HG03097 (cell line): Measurements from ENCODE around the gene TLDC2.
"Not testable (repeated sequence)": the region's sequence is repeated elsewhere in the genome, so short reads cannot be mapped to it uniquely, and the experiment has no call there.

ENCODE experiments used
- ATAC-seq: cut with Tn5 transposase; IDR thresholded peaks from one replicate; pipeline ENCODE4 v1.9.1; 2021; ENCODE audit not compliant: unreplicated experiment, low FRiP score

The TLDC2 gene

DNA sequence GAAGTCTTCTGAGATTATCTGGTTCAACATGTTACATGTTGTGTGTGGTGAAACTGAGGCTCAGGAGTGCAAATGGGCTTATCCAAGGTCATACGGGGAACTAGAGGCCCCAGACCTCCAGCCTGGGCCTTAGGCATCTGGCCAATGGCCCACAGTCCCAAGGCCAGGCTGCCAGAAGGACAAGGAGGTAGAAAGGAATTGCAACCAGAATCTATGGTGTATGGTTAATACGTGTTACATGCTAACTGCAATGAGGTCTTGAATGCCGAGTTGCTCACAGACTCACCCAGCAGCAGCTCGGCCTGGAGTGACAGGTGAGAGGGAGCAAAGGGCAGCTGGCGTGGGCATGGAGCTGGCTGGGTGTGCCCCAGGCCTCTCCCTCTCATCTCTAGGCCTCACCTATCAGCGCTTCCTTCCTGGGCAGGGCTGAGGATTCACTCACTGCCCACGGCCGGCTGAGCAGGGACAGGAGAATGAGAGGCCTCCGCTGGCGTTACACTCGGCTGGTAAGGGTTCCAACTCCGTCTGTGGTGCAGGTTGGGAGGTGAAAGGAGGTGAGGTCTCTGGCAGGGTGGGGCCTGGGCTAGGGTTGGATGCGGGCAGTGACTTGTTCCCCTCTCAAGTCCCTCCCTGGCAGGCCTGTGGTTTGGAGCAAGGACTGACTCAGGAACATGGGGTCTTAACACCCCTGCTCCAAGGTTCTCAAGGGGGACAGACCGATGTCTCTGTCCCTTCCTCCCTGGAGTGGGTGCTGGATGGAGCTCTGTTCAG lies at the start of gene TLDC2:
Gene TLDC2 (plus strand): TSS at position 437 of the 771 bp plus-strand sequence. CDS start 37 bp downstream, at position 474.
- no peak for ATAC-seq

DNA sequence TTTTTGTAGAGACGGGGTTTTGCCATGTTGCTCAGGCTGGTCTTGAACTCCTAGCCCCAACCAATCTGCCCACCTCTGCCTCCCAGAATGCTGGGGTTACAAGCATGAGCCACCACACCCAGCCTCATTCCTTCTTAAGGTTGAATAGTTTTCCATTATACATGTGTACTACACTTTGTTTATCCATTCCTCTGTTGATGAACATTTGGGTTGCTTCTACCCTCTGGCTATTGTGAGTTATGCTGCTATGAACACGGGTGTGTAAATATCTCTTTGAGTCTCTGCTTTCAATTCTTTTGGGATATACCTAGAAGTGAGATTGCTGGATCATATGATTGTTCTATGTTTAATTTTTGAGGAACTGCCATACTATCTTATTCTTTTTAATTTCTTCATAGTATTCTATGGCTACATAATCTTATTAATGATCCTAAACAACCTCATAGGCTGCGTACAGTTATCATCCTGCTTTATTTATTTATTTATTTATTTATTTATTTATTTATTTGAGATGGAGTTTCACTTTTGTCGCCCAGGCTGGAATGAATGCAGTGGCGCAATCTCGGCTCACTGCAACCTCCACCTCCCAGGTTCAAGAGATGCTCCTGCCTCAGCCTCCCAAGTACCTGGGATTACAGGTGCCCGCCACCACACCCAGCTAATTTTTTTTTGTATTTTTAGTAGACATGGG lies 49.2 kb upstream of the TLDC2 start:
- no peak for ATAC-seq

DNA sequence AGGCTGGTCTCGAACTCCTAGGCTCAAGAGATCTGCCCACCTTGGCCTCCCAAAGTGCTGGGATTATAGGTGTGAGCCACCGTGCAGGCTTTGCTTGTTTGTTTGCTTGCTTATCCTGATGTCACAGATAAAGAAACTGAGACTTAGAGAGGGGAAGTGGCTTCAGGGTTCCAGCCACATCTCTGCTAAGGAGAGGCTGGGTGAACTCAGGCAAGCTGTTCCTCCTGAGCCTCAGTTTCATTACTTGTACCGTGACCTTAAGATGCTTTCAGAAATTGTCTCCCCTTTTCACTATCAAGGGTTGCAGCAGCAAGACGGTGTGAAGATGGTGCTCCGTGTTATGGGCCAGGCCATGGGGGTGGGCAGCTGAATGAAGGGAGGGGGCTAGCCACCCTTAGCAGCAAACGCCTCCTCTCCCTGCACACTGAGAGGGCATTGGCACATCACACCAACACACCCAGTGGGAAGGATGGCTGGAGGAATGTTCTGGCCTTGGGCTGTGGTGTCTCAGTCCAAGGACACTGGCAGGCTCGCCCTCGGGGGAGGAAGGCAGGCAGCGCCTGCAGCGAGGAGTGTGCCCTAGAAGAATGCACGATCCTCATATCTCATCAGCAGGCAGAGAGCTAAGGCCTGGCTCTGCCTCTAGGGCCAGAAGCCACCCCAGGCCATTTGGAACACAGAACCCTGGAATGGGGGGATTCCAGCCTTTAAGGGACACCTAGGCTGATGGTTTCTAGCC lies 48.2 kb upstream of the TLDC2 start:
- peak; percentile 81 for ATAC-seq

DNA sequence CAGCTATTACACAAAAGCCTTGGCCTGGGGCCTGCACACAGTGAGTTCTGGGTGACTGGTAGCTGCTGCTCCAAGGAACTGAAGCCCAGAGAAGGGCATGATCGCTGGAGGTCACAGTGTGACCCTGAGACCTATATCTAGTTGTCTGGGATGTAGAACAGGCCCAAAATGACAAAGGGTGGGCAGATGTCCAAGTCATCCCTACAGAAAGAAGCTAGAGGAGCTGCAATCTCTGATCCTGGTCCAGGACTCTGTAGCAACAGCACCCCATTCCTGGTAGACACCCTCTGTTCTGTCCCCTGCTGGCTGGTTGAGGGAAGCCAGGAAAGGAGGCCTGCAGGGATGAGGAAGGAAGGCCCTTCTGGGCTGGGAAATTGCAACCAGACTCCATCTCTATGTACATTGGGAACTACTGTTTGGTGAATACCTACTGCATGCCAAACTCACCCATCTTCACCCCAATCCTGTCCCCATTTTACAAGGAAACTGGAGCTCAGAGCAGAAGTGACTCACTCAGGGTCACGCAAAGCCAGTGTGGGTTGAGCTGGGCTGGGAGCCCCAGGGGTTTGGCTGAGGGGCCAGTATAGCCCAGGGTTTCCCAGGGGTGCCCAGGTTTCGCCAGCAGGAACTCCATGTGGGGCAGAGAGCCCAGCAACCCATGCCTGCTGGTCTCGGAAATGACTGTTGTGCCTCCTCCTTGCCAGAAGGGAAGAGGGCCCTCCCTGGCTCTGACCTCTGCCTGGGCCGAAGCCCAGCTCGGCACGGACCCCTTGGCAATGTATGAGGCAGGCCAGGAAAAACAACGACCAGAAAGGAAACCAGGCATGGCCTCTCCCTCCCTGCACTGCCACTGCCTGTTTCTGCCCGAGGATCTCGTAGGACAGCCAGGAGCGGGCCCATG lies 44.9 kb upstream of the TLDC2 start:
- ATAC-seq = no peak

DNA sequence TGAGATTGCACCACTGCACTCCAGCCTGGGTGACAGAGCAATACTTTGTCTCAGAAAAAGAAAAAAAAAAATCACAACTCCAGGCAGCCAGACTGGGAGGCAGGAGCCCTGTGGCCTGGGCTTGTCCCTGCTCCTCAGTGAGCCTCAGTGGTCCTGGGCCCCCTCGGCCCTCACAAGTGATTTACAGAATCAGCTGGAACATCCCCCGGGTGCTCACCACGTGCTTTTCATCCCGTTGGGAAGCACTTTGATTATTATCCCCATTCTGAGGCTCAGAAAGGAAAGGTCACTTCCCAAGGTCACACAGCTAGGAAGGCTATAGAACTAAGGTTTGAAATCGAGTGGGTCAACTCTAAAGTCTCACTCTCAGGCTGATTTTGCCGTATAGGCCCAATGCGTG lies 43.1 kb upstream of the TLDC2 start:
- ATAC-seq = no peak

DNA sequence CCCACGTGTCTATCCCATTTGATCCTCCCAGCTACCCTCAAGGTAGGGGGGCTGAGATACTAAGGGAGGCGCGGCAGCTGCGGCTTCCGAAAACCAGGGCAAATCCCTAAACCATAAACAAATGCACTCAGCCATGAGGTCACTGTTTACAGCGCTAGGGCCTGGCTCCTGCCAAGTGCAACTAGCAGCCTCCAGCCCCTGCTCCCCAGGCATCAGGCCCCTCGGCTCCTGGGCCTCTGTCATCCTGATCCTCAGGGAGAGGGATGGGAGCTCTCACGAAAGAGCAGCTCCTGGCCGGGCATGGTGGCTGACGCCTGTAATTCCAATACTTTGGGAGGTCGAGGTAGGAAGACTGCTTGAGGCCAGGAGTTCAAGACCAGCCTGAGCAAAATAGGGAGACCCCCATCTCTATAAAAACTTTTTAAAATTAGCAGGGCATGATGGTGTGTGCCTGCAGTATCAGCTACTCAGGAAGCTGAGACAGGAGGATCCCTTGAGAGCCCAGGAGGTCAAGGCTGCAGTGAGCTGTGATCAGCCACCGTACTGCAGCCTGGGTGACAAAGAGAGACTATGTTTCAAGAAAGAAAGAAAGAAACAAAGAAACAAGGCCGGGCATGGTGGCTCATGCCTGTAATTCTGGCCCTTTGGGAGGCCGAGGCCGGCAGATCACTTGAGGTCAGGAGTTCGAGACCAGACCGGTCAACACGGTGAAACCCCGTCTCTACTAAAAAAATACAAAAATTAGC lies 42.5 kb upstream of the TLDC2 start:
- ATAC-seq = no peak

DNA sequence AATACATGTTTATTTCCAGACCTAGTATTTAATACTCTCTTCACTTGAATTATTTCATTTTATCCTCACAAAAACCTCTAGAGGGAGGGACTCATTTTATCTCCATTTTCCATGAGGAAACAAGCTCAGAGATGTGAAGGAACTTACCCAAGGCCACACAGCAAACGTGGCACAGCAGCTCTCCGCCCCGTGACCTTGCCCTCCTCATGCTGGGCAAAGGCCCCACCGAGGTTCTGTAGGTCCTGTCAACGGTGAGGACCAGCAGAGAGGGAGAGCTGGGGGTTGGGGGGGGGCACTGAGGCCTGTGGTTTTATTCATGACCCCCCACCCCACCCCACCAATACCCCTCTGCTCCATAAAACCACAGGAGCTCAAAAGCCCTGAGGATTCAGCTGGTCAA lies 40.9 kb upstream of the TLDC2 start:
- ATAC-seq = no peak

DNA sequence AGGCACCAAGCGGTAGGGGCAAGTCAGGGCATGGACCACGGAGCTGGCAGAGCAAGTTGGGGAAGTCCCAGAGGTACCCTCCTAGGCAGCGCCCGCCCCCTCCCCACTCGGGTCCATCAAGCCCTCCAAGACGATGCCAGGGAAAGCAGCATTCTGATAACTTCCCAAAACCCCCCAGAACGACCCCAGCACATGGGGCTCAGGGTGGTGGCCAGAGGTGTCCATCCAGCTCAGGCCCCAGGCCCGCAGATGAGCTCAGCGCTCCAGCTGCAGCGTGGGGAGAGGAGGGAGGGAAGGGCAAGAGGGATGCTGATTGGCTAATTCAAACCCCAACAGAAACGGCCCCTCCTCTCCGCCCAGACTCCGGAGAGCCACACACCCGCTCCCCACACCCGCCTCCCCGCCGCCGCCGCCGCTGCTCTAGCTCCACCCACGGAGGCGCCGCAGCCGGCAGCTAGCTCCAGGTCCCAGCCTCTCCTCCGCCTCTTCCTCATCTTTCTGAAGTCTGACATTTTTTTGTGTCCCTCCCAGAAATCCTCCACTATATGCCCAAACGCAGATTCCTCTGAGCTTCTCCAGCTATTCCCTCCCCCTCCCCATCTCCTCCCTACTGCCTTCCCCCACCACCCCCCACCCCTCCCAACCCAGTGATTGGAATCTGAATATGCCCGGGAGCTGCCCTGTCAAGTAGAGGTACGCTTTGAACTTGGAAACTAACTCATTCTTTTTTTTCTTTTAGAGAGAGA lies 40.3 kb upstream of the TLDC2 start:
- ATAC-seq = peak; percentile 65

DNA sequence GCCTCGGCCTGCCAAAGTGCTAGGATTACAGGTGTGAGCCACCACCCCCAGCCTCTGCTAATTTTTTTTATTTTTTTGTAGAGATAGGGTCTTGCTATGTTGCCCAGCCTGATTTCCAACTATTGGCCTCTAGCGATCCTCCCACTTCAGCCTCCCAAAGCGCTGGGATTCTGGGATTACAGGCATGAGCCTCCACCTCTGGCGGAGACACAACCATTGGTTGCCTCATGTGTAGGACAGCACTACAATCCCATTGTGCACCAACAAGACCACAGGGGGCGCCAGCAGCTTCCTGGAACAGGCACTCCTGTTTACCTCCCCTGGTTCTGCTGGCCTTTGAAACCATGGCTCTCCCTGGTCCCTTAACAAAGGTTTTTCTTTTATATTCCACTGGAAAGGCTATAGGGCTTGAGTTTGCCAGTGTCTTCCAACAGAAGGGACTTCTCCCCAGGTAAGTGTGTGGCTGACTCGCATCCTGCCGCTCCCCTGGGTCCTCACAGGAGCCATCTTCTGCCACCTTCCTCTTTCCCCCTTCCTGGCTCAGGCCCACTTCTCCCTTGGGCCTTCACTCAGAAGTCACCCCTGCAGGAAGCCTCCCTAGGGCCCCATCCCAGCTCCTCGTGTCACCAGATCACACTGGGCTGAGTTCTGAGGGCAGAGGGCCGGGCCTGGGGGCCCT lies 39.2 kb upstream of the TLDC2 start:
- ATAC-seq = no peak

DNA sequence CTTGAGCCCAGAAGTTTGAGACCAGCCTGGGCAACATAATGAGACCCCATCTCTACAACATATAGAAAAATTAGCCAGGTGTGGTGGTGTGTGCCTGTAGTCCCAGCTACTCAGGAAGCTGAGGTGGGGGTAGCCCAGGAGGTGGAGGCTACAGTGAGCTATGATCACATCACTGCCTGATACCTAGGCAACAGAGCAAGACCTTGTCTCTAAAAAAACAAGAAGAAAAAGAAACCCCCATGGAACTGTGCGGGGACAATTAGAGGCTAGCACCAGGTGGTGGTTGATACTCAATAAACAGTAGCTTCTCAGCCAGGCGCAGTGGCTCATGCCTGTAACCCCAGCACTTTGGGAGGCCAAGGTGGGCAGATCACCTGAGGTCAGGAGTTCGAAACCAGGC lies 37.6 kb upstream of the TLDC2 start:
- ATAC-seq = not testable (repeated sequence)

DNA sequence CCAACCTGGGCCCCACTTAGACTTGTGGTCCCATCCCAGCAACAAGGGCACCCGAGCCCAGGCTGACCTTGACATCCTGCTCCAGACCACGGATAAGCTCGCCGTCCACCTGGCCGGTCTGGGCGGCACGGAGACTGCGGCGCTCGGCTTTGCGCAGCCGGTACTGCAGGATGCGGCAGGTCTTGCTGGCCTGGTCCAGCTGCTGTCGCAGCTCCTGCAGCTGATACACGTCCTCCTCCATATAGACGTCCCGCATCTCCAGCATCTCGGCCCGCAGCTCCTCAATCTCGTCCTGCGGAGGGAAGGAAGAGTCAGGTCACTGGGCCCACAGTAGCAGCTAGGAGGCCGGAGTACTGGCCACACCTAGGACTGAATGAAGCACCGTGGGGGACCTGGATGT lies 36.8 kb upstream of the TLDC2 start:
- ATAC-seq = no peak

DNA sequence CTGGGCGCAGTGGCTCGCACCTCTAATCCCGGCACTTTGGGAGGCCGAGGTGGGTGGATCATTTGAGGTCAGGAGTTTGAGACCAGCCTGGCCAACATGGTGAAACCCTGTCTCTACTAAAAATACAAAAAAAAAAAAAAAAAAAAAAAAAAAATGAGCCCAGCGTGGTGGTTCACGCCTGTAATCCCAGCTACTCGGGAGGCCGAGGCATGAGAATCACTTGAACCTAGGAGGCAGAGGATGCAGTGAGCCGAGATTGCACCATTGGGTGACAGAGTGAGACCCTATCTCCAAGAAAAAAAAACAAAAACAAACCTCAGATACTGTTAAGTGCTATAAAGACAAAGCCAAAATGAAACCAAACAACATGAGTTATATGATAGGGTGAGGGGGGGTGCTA lies 34.9 kb upstream of the TLDC2 start:
- not testable (repeated sequence) for ATAC-seq

DNA sequence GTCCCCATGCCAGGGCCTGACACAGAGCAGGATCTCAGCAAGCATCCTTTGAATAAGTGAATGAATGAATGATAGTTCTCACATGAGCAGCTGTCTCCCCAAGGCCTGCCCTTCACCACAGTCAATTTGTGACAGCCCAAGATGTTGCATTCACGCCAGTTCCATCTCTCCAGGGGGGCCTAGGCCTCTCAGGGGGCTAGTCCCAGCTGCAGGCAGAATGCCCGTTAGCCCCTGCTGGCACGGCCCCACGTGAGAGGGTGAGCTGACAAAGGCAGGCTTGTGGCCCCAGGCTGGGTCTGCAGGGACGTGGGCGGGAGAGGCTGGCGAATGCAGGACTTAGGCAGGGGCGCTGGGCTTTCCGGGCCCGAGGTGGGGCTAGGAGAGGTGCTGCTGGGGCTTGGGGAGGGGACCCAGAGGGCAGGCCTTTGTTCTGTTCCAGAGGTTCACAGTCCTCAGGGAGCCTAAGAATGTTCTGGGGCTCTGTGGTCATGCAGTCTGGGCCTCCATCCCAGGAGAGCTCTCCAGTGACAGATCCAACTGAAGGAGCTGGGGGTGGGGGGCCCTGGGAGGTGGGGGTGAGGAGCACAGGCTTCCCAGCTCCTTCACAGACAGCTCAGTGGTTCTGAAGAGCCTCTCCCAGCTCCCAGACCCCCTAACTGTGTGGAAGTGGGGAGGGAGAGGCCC lies 30.5 kb upstream of the TLDC2 start:
- ATAC-seq = no peak

DNA sequence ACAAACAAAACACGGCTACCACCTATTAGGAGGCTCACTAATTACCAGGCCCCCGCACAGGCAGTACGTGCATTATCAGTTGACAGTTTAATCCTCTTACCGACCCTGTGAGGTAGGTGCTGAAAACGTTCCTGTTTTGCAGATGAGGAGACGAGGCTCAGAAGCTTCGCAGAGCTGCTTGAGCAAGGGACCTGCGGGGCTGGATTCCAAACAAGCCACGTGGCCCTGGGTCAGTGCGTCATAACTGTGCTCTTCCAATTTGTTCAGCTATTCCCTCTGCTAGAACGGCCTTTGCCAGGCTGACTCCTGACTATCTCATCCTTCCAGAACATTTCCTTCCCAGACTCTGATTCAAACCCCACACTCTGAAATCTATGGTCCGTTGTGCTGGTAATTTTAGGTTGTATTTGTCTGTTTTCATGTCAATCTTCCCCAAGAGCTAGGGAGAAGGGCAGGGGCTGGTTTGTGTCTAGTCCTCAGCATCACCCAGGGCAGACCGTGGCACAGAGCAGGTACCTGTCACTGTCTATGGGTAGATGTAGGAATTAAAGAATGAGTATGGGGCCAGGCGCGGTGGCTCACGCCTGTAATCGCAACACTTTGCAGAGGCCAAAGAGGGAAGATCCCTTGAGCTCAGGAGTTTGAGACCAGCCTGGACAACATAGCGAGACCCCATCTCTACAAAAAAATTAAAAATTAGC lies 28.8 kb upstream of the TLDC2 start:
- no peak for ATAC-seq

DNA sequence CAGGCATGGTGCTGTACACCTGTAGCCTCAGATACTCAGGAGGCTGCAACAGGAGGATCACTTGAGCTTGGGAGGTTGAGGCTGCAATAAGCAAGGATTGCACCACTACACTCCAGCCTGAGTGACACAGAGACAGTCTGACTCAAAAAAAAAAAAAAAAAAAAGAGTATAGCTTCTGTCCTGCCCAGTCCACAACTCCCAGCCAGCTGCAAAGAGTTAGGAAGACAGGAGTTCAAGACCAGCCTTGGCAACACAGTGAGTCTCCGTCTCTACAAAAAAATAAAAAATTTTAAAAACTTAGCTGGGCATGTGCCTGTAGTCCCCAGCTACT lies 28.3 kb upstream of the TLDC2 start:
- no peak for ATAC-seq

DNA sequence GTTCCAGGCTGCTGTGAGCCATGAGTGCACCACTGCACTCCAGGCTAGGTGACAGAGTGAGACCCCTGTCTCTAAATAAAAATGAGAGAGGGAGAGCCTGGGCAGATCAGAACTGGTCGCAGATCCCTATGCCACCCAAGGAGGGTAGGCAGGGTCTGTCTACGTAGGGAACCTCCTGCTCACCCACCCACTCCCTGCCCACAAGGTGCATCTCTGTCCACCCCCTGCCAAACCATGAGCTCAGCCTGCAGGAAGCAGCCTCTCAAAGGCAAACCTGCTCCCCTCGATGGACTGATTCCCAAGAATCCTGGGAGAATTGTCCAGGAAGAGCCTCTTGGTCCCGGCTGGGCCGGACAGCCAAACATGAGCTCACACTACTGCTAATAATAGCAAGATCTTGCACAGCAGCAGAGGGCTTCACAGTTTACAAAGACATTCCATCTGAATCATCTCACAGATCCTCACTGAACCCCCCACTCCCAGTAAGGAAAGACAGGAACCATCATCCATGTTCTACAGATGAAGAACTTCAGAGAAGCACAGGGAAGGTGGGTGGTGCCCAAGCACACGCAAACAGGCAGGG lies 27.8 kb upstream of the TLDC2 start:
- no peak for ATAC-seq

DNA sequence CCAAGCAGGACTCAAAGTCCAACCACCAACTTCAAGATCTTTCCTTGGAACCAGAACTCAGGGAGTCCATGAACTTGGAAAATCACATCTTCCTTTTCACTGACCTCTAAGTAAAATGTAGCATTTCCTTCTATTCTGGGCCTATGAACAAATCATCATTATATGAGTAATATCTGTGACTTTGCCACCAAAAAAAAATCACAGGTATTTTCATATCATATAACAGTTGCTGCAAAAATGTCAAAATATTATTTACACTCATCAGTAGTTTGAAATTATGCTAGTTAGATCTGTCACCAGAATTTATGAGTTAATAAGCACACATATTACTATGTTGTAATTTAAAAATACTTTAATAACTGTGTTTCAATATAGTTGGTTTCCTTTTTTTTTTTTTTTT lies 27.3 kb upstream of the TLDC2 start:
- no peak for ATAC-seq
